Measurements from ENCODE around the gene SCMH1. TPM values are rescaled to one million over a fixed set of nuclear protein-coding genes. Genes with fewer than 3 reads are reported as not detected.
"Not testable (repeated sequence)": the region's sequence is repeated elsewhere in the genome, so short reads cannot be mapped to it uniquely, and the experiment has no call there.

Gene SCMH1
- total RNA-seq, 1 donor from 2014 or later: 18.4 TPM

- no peak overlapping the region for H3K4me2 ChIP-seq (ENCODE audit: low read length)
- H3K27me3 ChIP-seq (ENCODE audit: insufficient read depth, low read length): no peaks in the 10 kb centered on the region
- no peak for DNase-seq (ENCODE audit: low read depth)
- no peaks in the 10 kb centered on the region for H3K9me3 ChIP-seq (ENCODE audit: insufficient read depth, low read depth, low read length)
- TF ChIP-seq, protein P1, sequence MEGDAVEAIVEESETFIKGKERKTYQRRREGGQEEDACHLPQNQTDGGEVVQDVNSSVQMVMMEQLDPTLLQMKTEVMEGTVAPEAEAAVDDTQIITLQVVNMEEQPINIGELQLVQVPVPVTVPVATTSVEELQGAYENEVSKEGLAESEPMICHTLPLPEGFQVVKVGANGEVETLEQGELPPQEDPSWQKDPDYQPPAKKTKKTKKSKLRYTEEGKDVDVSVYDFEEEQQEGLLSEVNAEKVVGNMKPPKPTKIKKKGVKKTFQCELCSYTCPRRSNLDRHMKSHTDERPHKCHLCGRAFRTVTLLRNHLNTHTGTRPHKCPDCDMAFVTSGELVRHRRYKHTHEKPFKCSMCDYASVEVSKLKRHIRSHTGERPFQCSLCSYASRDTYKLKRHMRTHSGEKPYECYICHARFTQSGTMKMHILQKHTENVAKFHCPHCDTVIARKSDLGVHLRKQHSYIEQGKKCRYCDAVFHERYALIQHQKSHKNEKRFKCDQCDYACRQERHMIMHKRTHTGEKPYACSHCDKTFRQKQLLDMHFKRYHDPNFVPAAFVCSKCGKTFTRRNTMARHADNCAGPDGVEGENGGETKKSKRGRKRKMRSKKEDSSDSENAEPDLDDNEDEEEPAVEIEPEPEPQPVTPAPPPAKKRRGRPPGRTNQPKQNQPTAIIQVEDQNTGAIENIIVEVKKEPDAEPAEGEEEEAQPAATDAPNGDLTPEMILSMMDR (IDR thresholded peaks at IDR 0.05; ENCODE audit: insufficient read depth, low read depth, low read length): no peak
- H3K9me3 Mint-ChIP-seq (ENCODE audit: unreplicated experiment): peaks cover 4% of the 10 kb centered on the region
- no peaks in the 10 kb centered on the region for H3K36me3 ChIP-seq (ENCODE audit: insufficient read depth, low read length)
- no peak overlapping the region for H3K9ac ChIP-seq (ENCODE audit: low read length)
- H3K4me1 ChIP-seq (ENCODE audit: insufficient read depth, low read length): no peaks in the 10 kb centered on the region
- no peaks in the 10 kb centered on the region for H3K4me1 Mint-ChIP-seq (ENCODE audit: low read depth, unreplicated experiment)
- H3K4me3 Mint-ChIP-seq (ENCODE audit: unreplicated experiment): no peak overlapping the region
- peaks cover 9% of the 10 kb centered on the region for H3K79me2 ChIP-seq (ENCODE audit: insufficient read depth, low read length)
- peaks cover 17% of the 10 kb centered on the region for H3K36me3 Mint-ChIP-seq (ENCODE audit: low read depth, unreplicated experiment)
- H3K27ac Mint-ChIP-seq (ENCODE audit: unreplicated experiment): no peak overlapping the region
- no peak for FAIRE-seq
- no peak overlapping the region for H2AFZ ChIP-seq (ENCODE audit: low read depth, low read length)
- H4K20me1 ChIP-seq (ENCODE audit: insufficient read depth, low read length): peaks cover 6% of the 10 kb centered on the region
- H3K4me3 ChIP-seq (ENCODE audit: insufficient read depth, low read depth, low read length): no peak overlapping the region
- no peak overlapping the region for H3K27ac ChIP-seq (ENCODE audit: low read depth, low read length)
- H3K27me3 Mint-ChIP-seq (ENCODE audit: low read depth, unreplicated experiment): no peaks in the 10 kb centered on the region
Observed at GRCh38 chr1:41217441-41217840, 24.7 kb downstream of the SCMH1 start.

- Histone ChIP-seq H3K27ac (ENCODE audit: low read depth, low read length) (no peak overlapping the region), H3K27me3 (ENCODE audit: insufficient read depth, low read length) (no peaks in the 10 kb centered on the region), H3K79me2 (ENCODE audit: insufficient read depth, low read length) (peaks cover 9% of the 10 kb centered on the region), H3K4me2 (ENCODE audit: low read length) (no peak overlapping the region), H3K9me3 (ENCODE audit: insufficient read depth, low read depth, low read length) (no peaks in the 10 kb centered on the region), H3K4me3 (ENCODE audit: insufficient read depth, low read depth, low read length) (no peak overlapping the region), H2AFZ (ENCODE audit: low read depth, low read length) (no peak overlapping the region), H3K9ac (ENCODE audit: low read length) (no peak overlapping the region), H4K20me1 (ENCODE audit: insufficient read depth, low read length) (peaks cover 3% of the 10 kb centered on the region), H3K4me1 (ENCODE audit: insufficient read depth, low read length) (no peaks in the 10 kb centered on the region), H3K36me3 (ENCODE audit: insufficient read depth, low read length) (no peaks in the 10 kb centered on the region)
- no peak overlapping the region for H3K27ac Mint-ChIP-seq (ENCODE audit: unreplicated experiment)
- DNase-seq (ENCODE audit: low read depth) (no peak), FAIRE-seq (no peak)
- no peak overlapping the region for H3K4me3 Mint-ChIP-seq (ENCODE audit: unreplicated experiment)
- peaks cover 2% of the 10 kb centered on the region for H3K4me1 Mint-ChIP-seq (ENCODE audit: low read depth, unreplicated experiment)
- H3K9me3 Mint-ChIP-seq (ENCODE audit: unreplicated experiment): peaks cover 7% of the 10 kb centered on the region
- peaks cover 19% of the 10 kb centered on the region for H3K36me3 Mint-ChIP-seq (ENCODE audit: low read depth, unreplicated experiment)
- TF ChIP-seq, protein P1 (IDR thresholded peaks at IDR 0.05; ENCODE audit: insufficient read depth, low read depth, low read length): no peak
- no peak for TF ChIP-seq EZH2 (IDR thresholded peaks at IDR 0.05; ENCODE audit: insufficient read depth, low read length)
- no peaks in the 10 kb centered on the region for H3K27me3 Mint-ChIP-seq (ENCODE audit: low read depth, unreplicated experiment)
Observed at GRCh38 chr1:41215623-41216022, 26.5 kb downstream of the SCMH1 start.

DNA sequence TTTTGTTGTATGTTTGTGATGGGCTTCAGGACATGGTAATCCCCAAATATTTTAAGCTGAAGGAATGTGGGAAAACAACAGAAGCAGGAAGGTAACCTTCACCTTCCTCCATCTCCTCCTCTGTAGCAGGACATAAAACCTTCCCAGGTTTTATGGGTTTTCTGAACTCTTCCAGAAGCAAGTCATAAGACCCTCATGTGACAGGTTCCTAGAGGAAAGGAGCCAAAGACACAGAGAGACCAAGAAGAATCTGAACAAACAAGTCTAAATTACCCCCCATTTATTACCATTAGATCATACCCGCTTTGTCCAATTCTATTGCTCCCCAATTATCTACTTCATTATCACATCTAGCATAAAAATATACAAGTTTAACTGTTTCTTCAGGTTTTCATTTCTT is 28.8 kb downstream of the SCMH1 start:
- Mint-ChIP-seq H3K4me1 (ENCODE audit: low read depth, unreplicated experiment) (peaks cover 2% of the 10 kb centered on the region), H3K36me3 (ENCODE audit: low read depth, unreplicated experiment) (peaks cover 7% of the 10 kb centered on the region), H3K9me3 (ENCODE audit: unreplicated experiment) (peaks cover 11% of the 10 kb centered on the region), H3K27ac (ENCODE audit: unreplicated experiment) (no peak overlapping the region), H3K27me3 (ENCODE audit: low read depth, unreplicated experiment) (no peaks in the 10 kb centered on the region), H3K4me3 (ENCODE audit: unreplicated experiment) (no peak overlapping the region)
- Histone ChIP-seq H3K4me2 (ENCODE audit: low read length) (no peak overlapping the region), H3K9me3 (ENCODE audit: insufficient read depth, low read depth, low read length) (no peaks in the 10 kb centered on the region), H3K27ac (ENCODE audit: low read depth, low read length) (no peak overlapping the region), H3K4me3 (ENCODE audit: insufficient read depth, low read depth, low read length) (no peak overlapping the region), H3K27me3 (ENCODE audit: insufficient read depth, low read length) (no peaks in the 10 kb centered on the region), H2AFZ (ENCODE audit: low read depth, low read length) (no peak overlapping the region), H3K9ac (ENCODE audit: low read length) (no peak overlapping the region), H3K36me3 (ENCODE audit: insufficient read depth, low read length) (no peaks in the 10 kb centered on the region), H3K79me2 (ENCODE audit: insufficient read depth, low read length) (peaks cover 7% of the 10 kb centered on the region), H4K20me1 (ENCODE audit: insufficient read depth, low read length) (peaks cover 3% of the 10 kb centered on the region), H3K4me1 (ENCODE audit: insufficient read depth, low read length) (no peaks in the 10 kb centered on the region)
- FAIRE-seq (no peak), DNase-seq (ENCODE audit: low read depth) (no peak)
- no peak for TF ChIP-seq EZH2 (IDR thresholded peaks at IDR 0.05; ENCODE audit: insufficient read depth, low read length)
- TF ChIP-seq, protein P1 (IDR thresholded peaks at IDR 0.05; ENCODE audit: insufficient read depth, low read depth, low read length): no peak

DNA sequence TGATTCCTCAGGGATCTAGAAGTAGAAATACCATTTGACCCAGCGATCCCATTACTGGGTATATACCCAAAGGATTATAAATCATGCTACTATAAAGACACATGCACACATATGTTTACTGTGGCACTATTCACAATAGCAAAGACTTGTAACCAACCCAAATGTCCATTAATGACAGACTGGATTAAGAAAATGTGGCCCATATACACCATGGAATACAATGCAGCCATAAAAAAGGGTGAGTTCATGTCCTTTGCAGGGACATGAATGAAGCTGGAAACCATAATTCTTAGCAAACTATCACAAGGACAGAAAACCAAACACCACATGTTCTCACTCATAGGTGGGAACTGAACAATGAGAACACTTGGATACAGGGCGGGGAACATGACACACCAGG is 30.5 kb downstream of the SCMH1 start:
- not testable (repeated sequence) for H3K36me3 Mint-ChIP-seq (ENCODE audit: low read depth, unreplicated experiment); H3K9ac ChIP-seq (ENCODE audit: low read length); H3K79me2 ChIP-seq (ENCODE audit: insufficient read depth, low read length); H3K27me3 ChIP-seq (ENCODE audit: insufficient read depth, low read length); FAIRE-seq; H3K4me3 Mint-ChIP-seq (ENCODE audit: unreplicated experiment); H3K27ac Mint-ChIP-seq (ENCODE audit: unreplicated experiment); H3K4me2 ChIP-seq (ENCODE audit: low read length); H3K36me3 ChIP-seq (ENCODE audit: insufficient read depth, low read length); H2AFZ ChIP-seq (ENCODE audit: low read depth, low read length); H3K4me3 ChIP-seq (ENCODE audit: insufficient read depth, low read depth, low read length); H4K20me1 ChIP-seq (ENCODE audit: insufficient read depth, low read length); H3K27me3 Mint-ChIP-seq (ENCODE audit: low read depth, unreplicated experiment); DNase-seq (ENCODE audit: low read depth); H3K4me1 Mint-ChIP-seq (ENCODE audit: low read depth, unreplicated experiment); H3K4me1 ChIP-seq (ENCODE audit: insufficient read depth, low read length); H3K9me3 ChIP-seq (ENCODE audit: insufficient read depth, low read depth, low read length); H3K27ac ChIP-seq (ENCODE audit: low read depth, low read length)
- peaks cover 16% of the 10 kb centered on the region for H3K9me3 Mint-ChIP-seq (ENCODE audit: unreplicated experiment)
